Loucy (cell line): ENCODE results near the gene CELF3.

Source experiments
- CTCF ChIP-seq: fragments of 200-600 bp; sonication (generic); conservative IDR thresholded peaks from 2 replicates; pipeline ENCODE4 v1.5.1; 2014; ENCODE audit warnings: mild to moderate bottlenecking, antibody characterized with exemption, low read length
- EZH2phosphoT487 ChIP-seq: fragments of 200-600 bp; IDR thresholded peaks from 2 replicates; pipeline ENCODE4 v1.6.1; 2018; ENCODE audit warnings: antibody characterized with exemption, mild to moderate bottlenecking, moderate library complexity, borderline replicate concordance

- TF ChIP-seq CTCF = no peak
- no peak for TF ChIP-seq EZH2phosphoT487
Measured at GRCh38 chr1:151711951-151712350, 4.7 kb downstream of the CELF3 start.
